GM19099 (cell line): ENCODE results near the gene IL1F10.

Experiments
- POLR2A ChIP-seq: IDR thresholded peaks from 3 replicates; pipeline ENCODE4 v1.6.1; 2011; ENCODE audit warnings: low read depth; ENCODE audit not compliant: insufficient read length; ENCODE audit errors: extremely low read depth

The IL1F10 gene

DNA sequence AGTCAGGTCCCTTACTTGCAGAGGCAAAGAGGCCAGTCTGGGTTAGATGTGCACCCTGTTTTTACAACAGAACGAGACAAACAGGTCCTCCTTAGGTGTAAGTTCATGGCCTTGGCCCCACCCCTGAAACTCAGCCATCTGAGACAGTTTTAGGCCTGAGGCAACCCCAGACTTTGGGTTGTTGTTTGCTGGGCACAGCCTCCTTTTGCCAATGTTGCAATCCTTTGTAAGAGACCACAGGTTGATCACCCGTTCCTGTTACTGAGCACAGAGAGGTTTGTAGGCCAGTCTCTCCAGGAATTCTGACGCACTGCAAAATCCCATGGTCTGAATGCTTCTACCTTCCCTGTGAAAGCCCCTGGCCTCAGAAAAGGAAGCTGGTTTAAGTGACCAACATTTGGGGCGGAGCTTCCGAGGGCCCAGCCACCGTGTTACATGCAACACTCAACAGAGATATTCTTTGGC, 44.1 kb downstream of the IL1F10 start:
- no peak for TF ChIP-seq POLR2A

GRCh38 chr2:113112441-113112840, 44.7 kb downstream of the IL1F10 start:
- TF ChIP-seq POLR2A = no peak

GRCh38 chr2:113112871-113113270, 45.1 kb downstream of the IL1F10 start:
- no peak for TF ChIP-seq POLR2A

- TF ChIP-seq POLR2A = no peak
Measured at GRCh38 chr2:113113807-113114206, 46.0 kb downstream of the IL1F10 start.

DNA sequence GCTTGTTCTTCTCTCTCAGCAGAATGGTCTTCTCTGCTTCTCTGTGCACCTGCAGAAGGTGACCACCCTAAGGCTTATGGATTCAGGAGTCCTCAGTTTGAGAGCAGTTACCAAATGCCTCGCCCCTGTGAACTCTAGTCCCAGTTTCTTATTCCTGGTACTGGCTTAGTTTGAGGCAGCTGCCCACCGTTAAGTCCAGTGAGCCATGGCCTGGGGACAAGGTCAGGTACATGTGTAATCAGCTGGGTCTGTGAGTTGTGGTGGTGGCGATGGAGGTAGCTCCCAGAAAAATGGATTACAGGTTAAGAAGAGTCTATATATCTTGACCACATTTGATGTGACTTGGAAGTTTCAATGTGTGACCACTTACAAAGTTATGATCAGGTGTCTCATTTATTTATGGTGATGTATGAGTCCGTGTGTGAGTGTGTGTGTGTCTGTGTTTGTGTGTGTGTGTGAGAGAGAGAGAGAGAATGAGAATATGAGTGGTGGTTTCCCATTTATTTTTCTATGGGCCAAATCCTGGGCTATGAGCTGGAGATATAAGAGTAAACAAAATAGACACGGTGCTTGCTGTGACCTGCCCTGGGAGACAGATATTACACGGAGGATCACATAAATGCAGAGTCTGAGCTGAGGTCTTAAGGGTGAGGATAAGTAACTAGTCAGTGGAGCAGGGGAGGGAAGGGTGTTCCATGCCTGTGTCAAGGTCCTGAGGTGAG, 46.6 kb downstream of the IL1F10 start:
- TF ChIP-seq POLR2A = no peak

DNA sequence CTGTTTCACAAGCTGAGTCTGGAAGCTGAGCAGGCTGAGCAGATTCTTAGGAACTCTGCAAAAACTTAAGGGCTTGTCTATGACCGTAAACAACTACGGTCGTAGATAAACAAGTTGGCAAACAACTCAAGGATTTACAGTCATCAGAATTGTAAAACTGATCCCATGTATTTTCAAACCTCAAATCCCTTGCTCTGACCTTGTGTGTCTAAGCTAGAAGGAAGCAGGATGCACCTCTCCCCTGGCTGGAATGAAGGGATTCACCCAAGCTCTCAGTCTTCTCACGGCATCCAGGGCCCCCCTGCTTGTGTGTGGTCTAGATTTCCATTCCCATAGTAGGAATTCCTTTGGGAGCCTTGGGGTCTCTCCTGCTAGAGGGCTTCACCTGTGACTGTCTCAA, 47.2 kb downstream of the IL1F10 start:
- no peak for TF ChIP-seq POLR2A

- TF ChIP-seq POLR2A = no peak
Measured at GRCh38 chr2:113116100-113116958, 48.6 kb downstream of the IL1F10 start.

DNA sequence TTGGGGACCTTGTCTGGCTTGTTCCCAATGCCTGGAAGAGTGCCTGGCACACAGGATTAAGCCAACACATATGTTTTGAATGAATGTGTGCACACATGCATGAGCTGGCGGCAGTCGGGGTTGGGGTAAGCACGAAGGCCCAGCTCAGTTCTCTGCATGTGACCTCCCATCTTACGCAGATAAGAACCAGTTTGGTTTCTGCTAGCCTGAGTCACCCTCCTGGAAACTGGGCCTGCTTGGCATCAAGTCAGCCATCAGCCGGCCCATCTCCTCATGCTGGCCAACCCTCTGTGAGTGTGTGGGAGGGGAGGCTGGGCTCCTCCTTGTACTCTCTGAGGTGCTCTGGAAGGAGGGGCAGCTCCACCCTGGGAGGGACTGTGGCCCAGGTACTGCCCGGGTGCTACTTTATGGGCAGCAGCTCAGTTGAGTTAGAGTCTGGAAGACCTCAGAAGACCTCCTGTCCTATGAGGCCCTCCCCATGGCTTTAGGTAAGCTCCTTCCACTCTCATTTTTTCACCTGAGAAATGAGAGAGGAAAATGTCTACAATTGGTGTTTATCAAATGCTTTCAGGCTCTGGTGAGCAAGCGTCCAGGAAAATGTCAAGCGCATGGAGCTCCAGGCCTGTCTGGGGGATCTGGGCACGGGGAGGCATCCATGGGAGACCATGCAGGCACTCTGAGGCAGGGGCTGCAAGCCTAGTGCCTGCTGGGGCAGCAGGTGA, 49.9 kb downstream of the IL1F10 start:
- no peak for TF ChIP-seq POLR2A

GRCh38 chr2:113118263-113118657, 50.5 kb downstream of the IL1F10 start:
- no peak for TF ChIP-seq POLR2A

GRCh38 chr2:113119111-113119510, 51.3 kb downstream of the IL1F10 start:
- TF ChIP-seq POLR2A = no peak

- no peak for TF ChIP-seq POLR2A
Measured at GRCh38 chr2:113120861-113121260, 53.1 kb downstream of the IL1F10 start.

GRCh38 chr2:113122364-113122763, 54.6 kb downstream of the IL1F10 start:
- TF ChIP-seq POLR2A = no peak

DNA sequence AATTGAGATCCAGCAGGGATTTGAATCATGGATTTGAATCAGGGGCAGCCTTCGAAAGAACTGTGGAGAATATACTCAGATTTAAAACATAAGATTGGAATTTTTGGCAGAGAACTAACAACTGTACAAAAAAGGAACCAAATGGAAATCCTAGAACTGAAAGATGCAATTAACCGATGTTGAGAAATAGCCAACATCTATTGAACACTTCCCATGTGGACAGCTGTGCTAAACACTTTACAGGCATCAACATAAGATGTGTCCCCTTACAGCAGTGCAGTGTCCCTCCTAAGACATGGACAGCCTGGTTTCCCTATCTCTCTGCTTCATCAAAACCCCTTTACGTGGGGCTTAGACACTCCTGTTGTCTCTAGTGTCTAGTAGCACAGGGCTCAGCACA, 56.0 kb downstream of the IL1F10 start:
- no peak for TF ChIP-seq POLR2A

DNA sequence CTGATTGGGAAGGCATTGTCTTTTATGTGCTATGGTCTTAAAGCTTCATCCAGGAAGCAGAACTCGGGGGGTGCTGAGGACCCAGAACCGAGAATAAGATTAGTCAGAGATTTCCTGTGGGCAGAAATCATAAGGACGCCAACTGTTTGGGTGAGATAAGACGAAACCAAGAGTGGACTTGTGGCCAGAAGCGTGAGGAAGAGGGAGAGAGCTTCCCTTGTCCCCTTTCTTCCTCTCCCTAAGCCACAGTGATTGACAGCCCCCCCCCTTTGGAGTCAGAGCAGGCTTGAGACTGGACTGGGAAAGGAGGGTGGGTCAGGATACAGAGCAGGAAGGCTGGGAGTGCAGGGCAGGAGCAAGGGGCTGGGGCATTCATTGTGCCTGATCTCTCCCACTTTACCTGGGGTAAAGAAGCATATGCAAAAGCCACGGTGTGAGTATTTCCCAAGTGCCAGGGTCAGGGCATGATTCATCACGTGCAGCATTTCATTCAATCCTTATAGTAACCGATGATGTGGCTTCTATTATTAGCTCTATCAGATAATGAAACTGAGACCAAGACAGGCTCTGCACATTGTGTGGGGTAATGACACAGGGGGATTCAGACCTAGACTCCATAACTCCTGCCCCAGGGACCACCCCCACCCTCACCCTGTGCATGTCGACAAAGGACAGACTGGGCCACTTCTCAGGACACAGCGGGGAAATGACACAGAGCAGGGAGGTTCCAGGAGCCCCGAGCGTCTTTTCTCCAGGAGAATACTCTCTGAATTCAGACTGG, 56.6 kb downstream of the IL1F10 start:
- no peak for TF ChIP-seq POLR2A
